ENCODE results near the gene DPF3.

GRCh38 chr14:72888636-72889201 is 5.2 kb downstream of the DPF3 start:
- TF ChIP-seq CTCF (IDR thresholded peaks at IDR 0.05) (no peak), TCF7L2 (IDR thresholded peaks at IDR 0.05; ENCODE audit: low read depth, low read length) (no peak), POLR2AphosphoS5 (IDR thresholded peaks at IDR 0.05; ENCODE audit: low read depth, low read length) (no peak)
